ENCODE results near the gene MOV10.
"Not testable (repeated sequence)": the region's sequence is repeated elsewhere in the genome, so short reads cannot be mapped to it uniquely, and the experiment has no call there.

The MOV10 gene

DNA sequence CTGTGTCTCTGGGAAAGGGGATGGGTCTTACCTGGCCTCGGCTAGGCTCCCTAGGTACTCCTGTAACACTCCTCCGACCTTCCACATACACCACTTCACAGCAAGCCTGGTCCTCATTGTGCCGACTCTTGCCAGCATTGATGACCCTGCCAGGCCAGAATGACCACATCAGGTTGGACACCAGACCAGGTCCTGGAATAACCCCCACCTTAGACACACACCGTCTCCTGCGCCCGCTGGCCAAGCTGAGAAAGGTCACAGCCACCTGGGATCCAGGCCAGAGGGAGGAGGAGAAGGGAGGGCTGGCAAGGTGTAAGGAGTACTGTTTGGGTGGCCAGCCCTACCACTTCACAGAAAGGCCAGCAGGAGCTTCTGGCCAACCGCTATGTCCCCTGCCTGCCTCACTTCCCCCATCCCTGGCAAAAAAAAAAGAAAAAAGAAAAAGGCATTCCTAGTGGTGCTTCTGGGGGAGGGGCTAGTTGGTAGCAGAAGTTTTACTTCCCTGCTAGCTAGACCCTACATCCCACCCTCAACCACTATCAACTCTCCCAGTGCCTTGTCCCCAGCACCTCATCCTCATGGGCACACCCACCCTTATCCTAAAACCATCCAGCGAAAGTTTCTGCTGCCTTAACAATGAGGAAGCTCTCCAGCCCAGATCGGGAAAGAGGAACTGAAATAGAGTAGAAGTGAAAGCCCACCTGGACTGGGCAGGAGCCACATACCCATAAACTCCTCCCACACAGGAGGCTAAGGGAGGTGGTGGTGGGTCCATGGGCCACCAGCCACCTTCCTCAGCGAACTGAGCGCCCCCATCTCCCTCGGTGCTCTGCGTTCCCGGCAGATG lies 39.2 kb downstream of the MOV10 start:
- no peak for DNase-seq (ENCODE audit: low read depth)

DNA sequence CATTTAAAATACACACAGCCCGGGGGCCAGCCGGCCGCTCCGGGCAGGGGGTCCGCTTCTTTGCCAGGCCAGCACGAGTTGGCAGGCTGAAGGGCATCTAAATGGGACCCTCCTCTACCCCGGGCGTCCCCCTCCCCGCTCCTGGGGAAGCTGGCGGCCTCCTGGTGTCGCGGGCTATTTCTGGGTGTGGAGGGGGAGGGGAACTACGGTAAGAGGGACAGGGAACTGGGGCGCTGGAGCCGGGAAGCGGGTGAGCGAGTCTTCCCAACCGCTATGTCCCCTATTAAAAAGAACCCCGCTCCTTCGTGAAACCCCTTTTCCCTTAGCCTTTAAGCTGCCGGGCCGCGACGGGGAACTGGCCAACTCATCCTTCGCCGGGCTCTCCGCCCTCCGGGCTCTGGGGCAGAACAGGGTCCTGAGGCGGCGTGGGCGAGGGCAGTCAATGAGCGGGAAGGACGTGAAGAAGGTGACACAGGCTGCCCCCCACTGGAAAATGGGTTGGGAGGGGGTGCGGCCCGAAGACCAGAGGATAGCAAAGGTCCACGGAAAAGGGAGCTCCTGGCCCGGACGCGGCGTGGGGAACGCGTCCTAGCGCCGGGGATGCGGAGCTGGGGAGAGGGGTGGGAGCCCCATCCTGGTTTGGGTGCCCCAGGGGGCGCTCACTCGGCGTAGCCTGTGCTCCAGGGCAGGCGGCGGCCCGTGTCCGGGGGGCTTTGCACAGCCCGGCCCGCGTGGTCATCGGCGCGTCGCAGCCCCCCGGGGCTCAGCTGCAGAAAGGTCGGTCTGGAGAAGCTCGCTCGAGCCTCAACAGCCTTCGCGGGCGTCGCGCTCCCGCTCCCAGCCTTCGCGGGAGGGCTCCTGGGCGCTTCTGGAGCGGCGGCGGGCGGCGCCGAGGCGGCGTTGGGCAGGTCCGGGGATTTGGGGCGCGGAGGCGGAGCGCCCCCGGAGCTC lies 40.1 kb downstream of the MOV10 start:
- DNase-seq (ENCODE audit: low read depth), result no peak

DNA sequence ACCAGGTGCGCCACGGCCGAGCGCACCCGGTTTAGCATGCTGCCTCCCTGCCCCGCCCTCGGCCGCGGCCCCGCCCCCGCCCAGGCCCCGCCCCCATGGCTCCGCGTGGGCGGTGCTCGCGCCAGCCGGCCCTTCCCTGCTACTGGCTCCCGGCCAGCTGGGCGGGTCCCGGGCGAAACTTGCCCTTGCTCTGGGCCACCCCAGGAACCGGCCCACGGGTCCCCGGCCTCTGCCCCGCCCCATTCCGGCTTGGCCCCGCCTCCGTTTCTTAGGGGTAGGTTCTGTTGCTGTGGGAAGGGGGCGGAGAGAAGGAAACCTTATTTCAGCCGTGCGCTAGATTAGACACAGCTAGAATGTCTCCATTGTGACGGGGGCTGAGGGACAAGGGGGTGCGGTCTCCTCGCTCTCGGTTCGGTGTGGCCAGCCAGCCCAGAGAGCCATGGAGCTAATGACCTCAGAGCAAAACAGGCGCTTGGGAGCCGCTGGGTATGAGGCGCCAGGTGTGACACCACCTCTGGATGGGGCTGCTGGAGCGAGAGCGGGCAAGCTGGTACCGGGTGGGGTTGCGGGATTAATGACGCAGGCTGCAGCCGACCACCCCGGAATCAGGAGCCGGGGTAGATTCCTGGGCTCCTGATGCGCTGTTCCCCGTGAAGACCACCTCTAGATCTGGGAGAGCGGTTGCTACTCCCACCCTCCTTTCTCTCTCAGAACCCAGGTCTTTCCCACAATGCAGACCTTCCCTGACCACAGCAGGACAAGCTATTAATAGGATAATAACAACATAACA lies 41.0 kb downstream of the MOV10 start, which contains the start of gene PPM1J:
PPM1J (minus strand) TSS at position 69 of the 790 bp plus-strand sequence; CDS start at position 38, 31 bp downstream.
- DNase-seq (ENCODE audit: low read depth), result peak; percentile 93

DNA sequence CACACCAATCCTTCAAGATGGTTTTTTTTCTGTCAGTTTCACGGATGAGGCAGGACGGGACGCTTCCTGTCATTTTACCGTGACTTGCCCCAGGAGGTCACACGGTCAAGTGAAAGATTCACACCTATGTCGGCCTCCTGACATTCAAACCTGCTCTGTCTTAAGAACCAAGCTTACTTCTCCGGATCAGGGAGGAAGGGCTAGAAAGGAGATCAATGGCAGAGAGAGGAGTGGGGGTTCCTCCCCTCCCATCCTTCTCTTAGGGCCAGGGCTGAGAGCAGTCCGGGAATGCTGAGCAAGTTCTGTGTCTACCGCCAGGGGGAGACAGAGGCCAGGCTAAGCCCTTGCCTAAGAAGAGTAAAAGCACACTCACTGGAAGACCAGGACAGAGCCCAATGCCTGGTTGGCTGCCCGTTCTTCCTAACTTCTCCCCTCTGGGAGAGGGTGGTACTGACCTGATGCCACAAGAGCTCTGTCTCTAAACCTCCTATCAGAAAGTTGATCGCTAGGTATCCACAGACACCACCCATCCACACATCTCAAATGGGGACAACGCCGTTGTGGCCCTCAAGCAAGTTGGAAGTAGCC lies 41.8 kb downstream of the MOV10 start:
- peak; percentile 70 for DNase-seq (ENCODE audit: low read depth)

DNA sequence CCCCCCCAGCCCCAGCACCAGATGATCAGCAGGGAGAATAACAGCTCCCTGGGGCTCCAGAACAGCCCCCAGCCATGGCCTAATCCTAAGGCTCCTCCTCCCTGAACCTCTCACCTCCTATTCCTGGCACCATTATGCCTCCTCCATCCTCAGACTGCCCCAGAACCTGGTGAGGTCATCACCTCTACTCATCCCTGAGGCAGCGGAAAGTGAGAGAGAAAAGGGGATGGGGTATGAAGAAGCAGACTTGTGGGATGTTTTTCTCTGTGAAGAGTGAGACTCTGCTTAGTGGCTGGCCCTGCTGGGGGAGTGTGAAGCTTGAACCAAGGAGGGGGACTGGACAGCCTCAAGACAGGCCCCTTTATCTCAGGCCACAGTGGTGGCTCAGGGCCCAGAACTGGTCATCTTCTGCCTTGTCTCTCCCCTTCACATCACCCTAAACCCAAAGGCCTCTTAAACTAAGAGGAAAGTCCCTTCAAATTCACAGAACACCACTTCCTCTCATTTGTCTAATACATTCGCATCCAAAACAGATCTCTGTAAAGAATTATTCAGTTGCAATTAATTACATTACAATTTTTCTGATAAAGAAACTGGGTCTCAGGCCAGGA lies 42.9 kb downstream of the MOV10 start:
- DNase-seq (ENCODE audit: low read depth), result no peak

DNA sequence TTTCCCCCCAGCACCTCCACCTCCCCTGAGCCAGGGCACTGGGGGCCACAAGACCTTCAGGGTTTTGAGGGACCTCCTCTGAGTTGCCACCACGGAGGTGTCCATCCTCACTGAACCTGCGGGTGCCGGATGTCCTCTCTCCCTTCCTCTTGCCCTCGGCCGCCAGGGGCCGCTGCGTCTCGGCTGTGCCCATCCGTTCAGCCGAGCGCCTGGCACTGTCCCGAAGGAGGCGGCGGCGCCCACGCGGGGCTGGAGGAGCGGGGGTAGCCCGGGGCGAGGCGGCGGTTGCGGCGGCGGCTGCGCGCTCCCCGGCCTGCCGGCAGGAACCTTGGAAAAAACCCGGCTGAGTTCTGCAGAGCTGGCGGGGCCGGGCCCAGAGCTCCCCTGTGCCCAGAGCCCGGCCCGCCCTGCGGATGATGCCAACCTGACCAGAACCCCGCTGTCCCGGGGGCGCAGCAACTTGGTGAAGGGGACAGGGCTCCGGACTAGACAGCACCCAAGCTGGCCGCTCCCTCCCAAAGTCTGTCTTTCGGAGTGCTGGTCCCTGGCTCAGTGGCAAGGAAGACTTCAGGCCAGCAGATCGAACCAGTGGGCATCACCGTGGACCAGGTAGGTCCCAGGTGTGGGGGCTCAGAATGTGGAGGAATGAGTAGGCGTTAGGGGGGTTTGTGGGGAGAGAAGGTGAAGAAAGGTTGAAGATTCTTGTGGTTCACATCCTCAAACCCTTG lies 44.4 kb downstream of the MOV10 start:
- DNase-seq (ENCODE audit: low read depth), result peak; percentile 72

DNA sequence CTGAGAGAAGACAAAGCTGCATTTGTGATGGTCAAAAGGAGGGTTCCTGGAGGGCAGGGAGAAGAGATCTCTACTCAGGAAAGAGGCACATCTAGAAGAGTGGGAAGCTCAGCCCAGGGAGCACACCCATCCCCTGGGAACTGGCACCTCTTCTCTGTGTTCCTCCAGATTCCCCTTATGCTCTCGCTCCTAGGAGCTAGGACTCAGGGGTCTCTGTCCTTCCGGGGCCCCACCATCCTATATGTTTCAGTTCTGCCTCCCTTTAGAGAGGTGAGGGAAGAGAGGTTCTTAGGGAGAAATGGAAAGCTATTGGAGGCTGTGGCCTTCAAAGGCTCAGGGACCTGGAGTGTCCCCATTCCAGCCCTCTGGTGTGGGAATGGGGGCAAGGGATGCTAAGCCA lies 45.2 kb downstream of the MOV10 start:
- DNase-seq (ENCODE audit: low read depth), result no peak

DNA sequence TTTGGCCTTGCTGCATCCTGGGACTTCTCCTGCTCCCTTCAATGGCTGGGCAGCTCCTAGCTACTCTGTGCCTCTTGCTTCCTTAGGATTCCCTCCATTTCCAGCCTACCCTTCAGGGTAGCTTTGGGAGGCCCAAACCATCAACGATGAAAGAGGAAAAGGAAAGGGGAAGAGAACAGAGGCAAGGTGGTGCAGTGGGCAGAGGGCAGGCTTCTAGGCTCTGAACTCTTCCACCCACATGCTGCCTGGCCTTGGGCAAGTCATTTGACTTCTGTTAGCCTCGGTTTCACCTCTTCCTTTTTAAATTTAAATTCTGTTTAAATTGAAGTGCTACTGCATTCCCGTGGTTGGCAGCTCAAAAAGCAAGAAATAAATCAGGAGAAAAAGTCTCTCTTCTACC lies 46.3 kb downstream of the MOV10 start:
- no peak for DNase-seq (ENCODE audit: low read depth)

DNA sequence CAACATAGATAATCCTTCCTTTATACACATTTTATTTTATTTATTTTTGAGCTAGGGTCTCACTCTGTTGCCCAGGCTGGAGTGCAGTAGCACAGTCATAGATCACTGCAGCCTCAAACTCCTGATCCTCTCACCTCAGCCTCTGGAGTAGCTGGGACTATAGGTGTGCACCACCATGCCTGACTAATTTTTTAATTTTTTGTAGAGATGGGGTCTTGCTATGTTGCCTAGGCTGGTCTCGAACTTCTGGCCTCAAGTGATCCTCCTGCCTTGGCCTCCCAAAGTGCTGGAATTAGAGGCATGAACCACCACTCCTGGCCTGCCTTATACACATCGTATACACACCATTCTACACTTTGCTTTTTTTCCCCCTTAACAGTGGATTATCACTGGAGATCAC lies 46.8 kb downstream of the MOV10 start:
- DNase-seq (ENCODE audit: low read depth), result not testable (repeated sequence)

DNA sequence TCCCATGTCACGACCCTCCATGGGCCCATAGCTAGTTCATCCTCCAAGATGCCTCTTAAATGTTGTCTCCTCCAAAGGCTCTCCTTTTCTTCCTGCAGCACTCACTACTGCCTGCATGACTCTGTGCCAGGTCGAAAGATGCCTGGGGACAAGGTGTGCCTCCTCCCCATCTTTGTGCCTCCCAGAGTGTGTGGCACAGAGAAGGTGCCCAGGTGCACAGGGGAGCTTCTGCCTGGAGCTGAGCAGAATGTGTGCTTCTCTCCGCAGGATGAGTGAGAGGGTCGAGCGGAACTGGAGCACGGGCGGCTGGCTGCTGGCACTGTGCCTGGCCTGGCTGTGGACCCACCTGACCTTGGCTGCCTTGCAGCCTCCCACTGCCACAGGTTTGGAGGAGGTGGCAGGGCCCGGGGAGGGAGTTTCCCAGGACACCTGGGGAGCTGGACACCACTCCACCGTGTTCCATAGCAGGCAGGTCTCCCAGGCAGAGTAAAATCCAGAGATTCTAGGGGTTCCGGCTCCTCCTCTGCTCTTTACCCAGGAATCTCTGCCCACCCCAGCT lies 47.6 kb downstream of the MOV10 start:
- DNase-seq (ENCODE audit: low read depth), result no peak

DNA sequence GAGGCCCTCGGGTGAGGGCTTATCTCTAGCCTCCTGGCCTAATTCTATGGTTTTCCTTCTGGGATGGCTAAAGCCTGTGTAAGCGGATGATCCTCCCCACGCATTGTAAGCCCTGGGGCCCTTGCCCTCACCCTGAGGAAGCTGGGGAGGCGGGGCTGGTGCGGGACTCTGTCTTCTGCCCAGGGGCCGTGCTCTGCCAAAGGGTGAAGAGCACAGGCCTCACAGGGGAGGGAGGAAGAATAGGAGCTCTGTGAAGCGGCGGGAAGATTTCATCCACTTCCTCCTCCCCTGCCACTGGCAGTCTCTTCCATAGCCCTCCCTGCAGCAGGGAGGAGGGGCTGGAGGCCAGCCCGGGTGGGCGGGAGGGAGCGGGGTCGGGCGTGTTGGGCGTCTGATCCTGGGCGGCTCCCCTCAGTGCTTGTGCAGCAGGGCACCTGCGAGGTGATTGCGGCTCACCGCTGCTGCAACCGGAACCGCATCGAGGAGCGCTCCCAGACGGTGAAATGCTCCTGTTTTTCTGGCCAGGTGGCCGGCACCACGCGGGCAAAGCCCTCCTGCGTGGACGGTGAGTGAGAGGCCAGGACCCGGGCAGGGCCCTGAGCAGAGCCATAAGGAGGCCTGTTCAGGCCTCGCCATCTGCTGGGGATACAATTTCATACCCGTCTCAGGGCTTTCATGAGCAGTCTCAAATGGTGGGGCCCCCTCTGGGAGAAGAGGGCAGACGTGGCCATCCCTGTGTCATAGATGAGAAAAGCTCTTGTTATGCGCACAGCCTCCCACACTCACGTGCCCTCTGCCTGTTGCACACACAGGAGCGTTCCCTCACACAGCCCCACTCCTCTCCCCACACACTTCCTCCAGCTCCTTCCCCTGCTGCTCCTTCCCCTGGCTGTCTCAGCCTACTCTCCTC lies 48.4 kb downstream of the MOV10 start:
- DNase-seq (ENCODE audit: low read depth), result no peak

DNA sequence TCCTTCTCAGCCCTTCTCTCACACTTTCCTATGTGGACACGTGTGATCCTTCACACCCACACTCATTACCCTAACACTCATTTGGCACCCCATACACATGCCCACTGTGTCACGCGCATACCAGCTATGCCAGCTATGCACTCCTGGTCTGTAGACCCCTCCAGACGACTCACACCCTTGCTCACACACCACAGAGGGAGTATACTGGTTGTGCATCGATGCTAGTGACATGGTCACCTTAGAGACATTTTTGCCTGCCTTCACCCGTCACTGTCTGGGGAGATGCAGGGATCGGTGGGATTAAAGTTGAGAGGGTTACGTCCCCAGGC lies 49.0 kb downstream of the MOV10 start:
- DNase-seq (ENCODE audit: low read depth), result no peak

DNA sequence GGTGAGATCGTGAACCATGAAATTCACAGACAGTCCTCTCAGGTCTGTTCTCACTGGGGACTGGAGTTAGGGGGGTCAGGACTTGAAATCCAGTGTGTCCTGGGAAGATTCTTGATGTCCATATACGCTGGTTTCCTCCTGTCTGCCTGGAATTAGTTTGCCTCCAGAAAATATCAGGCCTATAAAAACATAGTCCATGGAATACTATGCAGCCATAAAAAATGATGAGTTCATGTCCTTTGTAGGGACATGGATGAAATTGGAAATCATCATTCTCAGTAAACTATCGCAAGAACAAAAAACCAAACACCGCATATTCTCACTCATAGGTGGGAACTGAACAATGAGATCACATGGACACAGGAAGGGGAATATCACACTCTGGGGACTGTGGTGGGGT lies 49.8 kb downstream of the MOV10 start:
- not testable (repeated sequence) for DNase-seq (ENCODE audit: low read depth)

DNA sequence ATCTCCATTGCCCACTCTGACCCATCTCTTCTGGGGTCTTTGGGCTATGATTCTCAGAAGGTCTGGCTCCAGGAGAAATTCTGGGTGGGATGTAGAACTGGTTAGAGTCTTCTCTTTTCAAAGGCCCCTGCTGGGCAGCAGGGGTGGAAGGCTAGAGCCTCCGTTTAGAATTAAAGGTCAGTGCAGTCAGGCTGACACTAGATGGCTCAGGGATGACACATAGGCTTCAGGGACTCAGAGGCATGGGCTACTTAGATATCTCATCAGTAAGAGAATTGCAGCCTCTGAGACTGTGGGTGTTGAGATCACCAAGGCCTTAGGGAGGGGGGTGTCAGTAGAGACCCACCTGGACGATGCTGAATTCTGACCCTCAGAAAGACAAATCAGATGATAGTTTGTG lies 53.3 kb downstream of the MOV10 start:
- DNase-seq (ENCODE audit: low read depth), result no peak

DNA sequence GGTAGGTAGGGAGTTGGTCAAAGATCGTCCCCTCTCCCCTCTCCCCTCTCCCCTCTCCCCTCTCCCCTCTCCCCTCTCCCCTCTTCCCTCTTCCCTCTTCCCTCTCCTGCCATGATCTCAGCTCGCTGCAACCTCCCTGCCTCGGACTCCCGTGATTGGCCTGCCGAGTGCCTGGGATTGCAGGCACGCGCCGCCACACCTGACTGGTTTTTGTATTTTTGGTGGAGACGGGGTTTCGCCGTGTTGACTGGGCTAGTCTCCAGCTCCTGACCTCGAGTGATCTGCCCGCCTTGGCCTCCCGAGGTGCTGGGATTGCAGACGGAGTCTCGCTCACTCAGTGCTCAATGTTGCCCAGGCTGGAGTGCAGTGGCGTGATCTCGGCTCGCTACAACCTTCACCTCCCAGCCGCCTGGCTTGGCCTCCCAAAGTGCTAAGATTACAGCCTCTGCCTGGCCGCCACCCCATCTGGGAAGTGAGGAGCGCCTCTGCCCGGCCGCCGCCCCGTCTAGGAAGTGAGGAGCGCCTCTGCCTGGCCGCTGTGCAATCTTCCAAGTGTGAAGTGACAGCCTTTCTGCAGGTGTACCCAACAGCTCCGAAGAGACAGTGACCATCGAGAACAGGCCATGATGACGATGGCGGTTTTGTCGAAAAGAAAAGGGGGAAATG lies 54.0 kb downstream of the MOV10 start:
- DNase-seq (ENCODE audit: low read depth), result not testable (repeated sequence)

DNA sequence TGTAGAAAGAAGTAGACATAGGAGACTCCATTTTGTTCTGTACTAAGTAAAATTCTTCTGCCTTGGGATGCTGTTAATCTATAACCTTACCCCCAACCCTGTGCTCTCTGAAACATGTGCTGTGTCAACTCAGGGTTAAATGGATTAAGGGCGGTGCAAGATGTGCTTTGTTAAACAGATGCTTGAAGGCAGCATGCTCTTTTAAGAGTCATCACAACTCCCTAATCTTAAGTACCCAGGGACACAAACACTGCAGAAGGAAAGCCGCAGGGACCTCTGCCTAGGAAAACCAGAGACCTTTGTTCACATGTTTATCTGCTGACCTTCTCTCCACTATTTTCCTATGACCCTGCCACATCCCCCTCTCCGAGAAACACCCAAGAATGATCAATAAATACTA lies 54.6 kb downstream of the MOV10 start:
- not testable (repeated sequence) for DNase-seq (ENCODE audit: low read depth)

DNA sequence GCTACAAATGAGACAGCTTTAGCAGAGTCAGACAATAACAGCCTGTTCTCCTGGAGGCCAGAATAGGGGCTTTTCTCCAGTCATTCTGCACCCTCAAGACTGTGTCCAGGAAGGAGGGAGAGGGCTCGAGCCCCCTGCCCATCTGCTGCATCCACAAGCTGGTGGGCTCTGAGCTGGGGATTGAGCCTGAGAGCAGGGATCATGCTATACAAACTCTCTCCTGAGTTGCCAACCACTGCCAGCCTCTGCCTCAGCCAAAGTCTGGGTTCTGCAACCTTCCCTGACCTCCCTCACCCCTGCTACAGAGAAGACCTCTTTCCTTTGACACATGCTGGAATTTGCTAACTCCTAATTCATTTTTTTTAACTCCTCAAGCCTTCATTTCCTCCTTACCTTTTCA lies 55.5 kb downstream of the MOV10 start:
- DNase-seq (ENCODE audit: low read depth), result no peak

DNA sequence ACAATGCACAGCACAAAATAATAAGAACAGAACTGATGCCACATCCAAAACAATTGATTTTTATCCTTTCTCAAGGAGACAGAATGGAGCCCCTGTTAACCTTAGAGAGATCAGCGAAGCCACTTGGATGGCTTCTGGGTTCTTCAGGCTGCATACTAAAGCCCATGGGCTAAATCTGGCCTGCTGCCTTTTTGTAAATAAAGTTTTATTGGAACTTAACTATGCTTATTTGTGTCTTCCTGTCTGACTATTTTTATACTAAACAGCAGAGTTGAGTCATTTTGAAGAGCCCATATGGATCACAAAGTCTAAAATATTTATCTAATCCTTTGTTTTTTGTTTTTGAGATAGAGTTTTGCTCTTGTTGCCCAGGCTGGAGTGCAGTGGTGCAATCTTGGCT lies 57.0 kb downstream of the MOV10 start:
- no peak for DNase-seq (ENCODE audit: low read depth)

DNA sequence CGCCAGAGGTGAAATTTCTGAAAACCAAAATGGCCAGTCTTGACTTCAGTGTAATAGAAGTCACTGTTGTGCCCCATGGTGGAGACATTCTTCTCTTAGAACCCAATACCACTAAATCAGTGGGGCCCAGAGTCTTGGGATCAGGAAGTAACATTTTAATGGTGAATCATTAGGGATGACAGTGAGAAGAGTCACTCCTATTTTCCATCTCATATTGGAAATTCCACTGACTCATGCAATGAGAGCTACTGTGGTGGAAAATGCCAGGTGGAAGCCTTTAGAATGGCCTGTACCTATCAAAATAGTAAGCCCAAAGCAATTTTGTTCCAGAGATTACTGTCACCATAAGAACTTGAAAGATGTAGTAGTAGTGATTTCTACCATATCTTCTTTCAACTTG lies 61.3 kb downstream of the MOV10 start:
- DNase-seq (ENCODE audit: low read depth), result no peak

Measured in activated T-cell treated with anti-CD3 and anti-CD28 coated beads for 1 hour (primary cell).